Tibial nerve (tissue), 4 donors: ENCODE results near the gene CLEC16A. TPM values are rescaled to one million over a fixed set of nuclear protein-coding genes. Genes with fewer than 3 reads are reported as not detected.

Experiments
- DNase-seq, 2 donors: peaks; one replicate each; pipeline ENCODE4 v3.0.0-alpha.2; 2019; ENCODE audit warnings: low spot score in 2 of 2
- H3K27ac ChIP-seq, 4 donors: fragments of 200-600 bp; sonication (generic) in 3 of 4; one replicate each; pipeline ENCODE4 v1.5.1; 2017 to 2019; ENCODE audit warnings: mild to moderate bottlenecking in 1 of 4
- H3K27me3 ChIP-seq, 2 donors: fragments of 200-600 bp; sonication (generic) in 1 of 2; one replicate each; pipeline versions ENCODE4 v1.5.1 to v1.6.0; 2017 to 2019
- H3K36me3 ChIP-seq, 3 donors: fragments of 200-600 bp; sonication (generic); one replicate each; pipeline ENCODE4 v1.5.1; 2018 to 2019
- H3K4me1 ChIP-seq, 4 donors: fragments of 200-600 bp; sonication (generic) in 3 of 4; one replicate each; pipeline ENCODE4 v1.5.1; 2017 to 2019
- H3K4me3 ChIP-seq, 4 donors: fragments of 200-600 bp; sonication (generic) in 3 of 4; one replicate each; pipeline ENCODE4 v1.5.1; 2017 to 2019; ENCODE audit warnings: mild to moderate bottlenecking in 1 of 4, moderate library complexity in 1 of 4
- H3K9me3 ChIP-seq, 4 donors: fragments of 200-600 bp; sonication (generic) in 3 of 4; one replicate each; pipeline ENCODE4 v1.5.1; 2017 to 2019
- CTCF ChIP-seq, 5 experiments: fragments of 200-600 bp in 3 of 5; fragments of 450-650 bp in 2 of 5; sonication (generic) in 3 of 5; IDR thresholded peaks; one replicate each; pipeline ENCODE4 v1.5.1; 2016 to 2019; ENCODE audit warnings: antibody characterized with exemption in 5 of 5, mild to moderate bottlenecking in 3 of 5, moderate library complexity in 2 of 5
- EP300 ChIP-seq, 2 donors: sonication (generic); formaldehyde crosslinking; IDR thresholded peaks; one replicate each; pipeline ENCODE4 v1.6.1; 2017; ENCODE audit warnings: antibody characterized with exemption in 2 of 2, mild to moderate bottlenecking in 1 of 2
- POLR2A ChIP-seq, 2 donors: fragments of 450-650 bp; IDR thresholded peaks; one replicate each; pipeline ENCODE4 v1.6.1; 2017; ENCODE audit warnings: antibody characterized with exemption in 2 of 2, mild to moderate bottlenecking in 2 of 2, moderate library complexity in 2 of 2
- WGBS, 2 donors: methylation state at CpG; one replicate each; pipeline ENCODE4 v1.1.5; 2018; 5-methylcytosine and 5-hydroxymethylcytosine counted together
- total RNA-seq, 4 donors: library from RNA; depleted of rRNA; stranded (reverse); fragments of >200 nt; gene quantifications; one replicate each; pipeline ENCODE4 v1.1.0, GENCODE V29; 2016

Gene CLEC16A
- total RNA-seq, 4 donors from 2014 or later, result 37.4 to 70.2 (median 55.2) TPM

DNA sequence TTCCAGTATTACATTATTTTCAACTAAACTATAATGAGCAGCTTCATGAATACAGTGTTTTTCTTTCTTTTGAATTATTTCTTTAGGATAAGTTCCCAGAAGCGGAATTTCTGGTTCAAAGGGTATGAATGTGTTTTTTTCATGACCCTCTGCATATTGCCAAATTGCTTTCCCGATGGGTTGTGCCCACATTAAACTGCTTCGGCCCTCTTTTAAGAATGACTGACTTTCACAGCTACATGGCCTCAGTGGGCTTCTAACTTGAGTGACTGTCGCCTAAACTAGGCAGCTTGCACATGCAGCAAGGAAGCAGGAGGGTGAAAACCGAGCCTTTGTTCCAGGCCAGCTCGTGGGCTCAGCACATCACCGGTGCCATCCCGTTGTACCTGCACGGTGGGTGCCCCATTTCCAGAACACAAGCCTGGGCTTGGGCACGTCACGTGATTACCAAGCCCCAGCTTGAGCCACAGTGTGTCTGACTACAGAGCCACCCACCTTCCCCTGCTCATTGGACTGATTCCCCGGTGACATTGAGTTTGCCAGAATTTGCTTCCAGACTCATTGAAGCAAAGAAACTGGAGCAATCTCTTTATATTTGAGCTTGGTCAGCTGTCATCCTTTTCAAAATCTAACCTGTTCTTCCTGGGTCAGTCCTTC, 112.8 kb downstream of the CLEC16A start:
- Histone ChIP-seq H3K36me3 (peaks cover 0 to 55% (median 0%) of the 10 kb centered on the region in 3 donors), H3K4me3 (no peak overlapping the region), H3K9me3 (no peaks in the 10 kb centered on the region), H3K4me1 (peaks cover 0 to 28% (median 6%) of the 10 kb centered on the region in 4 donors), H3K27me3 (no peaks in the 10 kb centered on the region), H3K27ac (peak overlapping the region in 2 of 4 donors; percentile 37 to 57)
- no peak for TF ChIP-seq EP300 (IDR thresholded peaks at IDR 0.05)
- no peak for DNase-seq
- WGBS, 2 donors, result 61 to 64% methylated on average over 12 of the region's 12 CpGs

GRCh38 chr16:11057711-11058345, 113.5 kb downstream of the CLEC16A start:
- 80 to 84% methylated on average over 9 of the region's 9 CpGs for WGBS, 2 donors

GRCh38 chr16:11058832-11059231, 114.5 kb downstream of the CLEC16A start:
- H3K4me1 ChIP-seq, result peaks cover 0 to 28% (median 6%) of the 10 kb centered on the region in 4 donors
- H3K4me3 ChIP-seq, result no peak overlapping the region
- TF ChIP-seq POLR2A (IDR thresholded peaks at IDR 0.05) (no peak), EP300 (IDR thresholded peaks at IDR 0.05) (no peak), CTCF (IDR thresholded peaks at IDR 0.05) (no peak)
- no peak for DNase-seq
- H3K27ac ChIP-seq, result no peak overlapping the region
- WGBS, 2 donors, result 89 to 96% methylated on average over 5 of the region's 5 CpGs
- no peaks in the 10 kb centered on the region for H3K27me3 ChIP-seq
- H3K9me3 ChIP-seq, result no peaks in the 10 kb centered on the region
- H3K36me3 ChIP-seq, result peaks cover 0 to 49% (median 0%) of the 10 kb centered on the region in 3 donors

More at GRCh38 chr16:11057711-11058345, 113.5 kb downstream of the CLEC16A start:
- DNase-seq, result no peak
- no peaks in the 10 kb centered on the region for H3K27me3 ChIP-seq
- peak overlapping the region in 2 of 4 donors; percentile 25 to 37 for H3K27ac ChIP-seq
- H3K36me3 ChIP-seq, result peaks cover 0 to 52% (median 0%) of the 10 kb centered on the region in 3 donors
- TF ChIP-seq CTCF (IDR thresholded peaks at IDR 0.05), result no peak
- no peak for TF ChIP-seq POLR2A (IDR thresholded peaks at IDR 0.05)
- no peak for TF ChIP-seq EP300 (IDR thresholded peaks at IDR 0.05)
- peaks cover 0 to 28% (median 6%) of the 10 kb centered on the region in 4 donors for H3K4me1 ChIP-seq
- H3K4me3 ChIP-seq, result no peak overlapping the region
- no peaks in the 10 kb centered on the region for H3K9me3 ChIP-seq

DNA sequence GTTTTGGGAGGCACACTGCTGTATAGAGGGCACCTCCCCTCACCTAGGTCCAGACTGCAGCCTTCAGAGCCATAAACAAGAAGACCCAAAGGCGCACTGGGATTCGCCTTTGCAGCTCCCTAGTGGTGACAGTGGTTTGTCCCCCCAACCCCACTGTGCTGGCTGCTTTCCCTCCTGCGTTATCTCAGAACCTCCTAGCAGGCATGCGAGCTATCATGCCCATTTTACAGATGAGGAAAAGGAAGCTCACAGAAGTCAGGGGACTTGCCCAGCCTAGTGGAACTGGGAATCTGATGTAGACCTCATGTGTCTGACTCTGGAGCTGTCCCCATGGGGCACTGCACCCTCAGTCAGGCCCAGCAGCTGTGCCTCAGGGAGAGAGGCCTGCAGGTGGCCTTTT, 115.2 kb downstream of the CLEC16A start:
- TF ChIP-seq POLR2A (IDR thresholded peaks at IDR 0.05), result no peak
- no peak for TF ChIP-seq CTCF (IDR thresholded peaks at IDR 0.05)
- no peak for TF ChIP-seq EP300 (IDR thresholded peaks at IDR 0.05)
- no peak for DNase-seq
- H3K9me3 ChIP-seq, result no peaks in the 10 kb centered on the region
- no peak overlapping the region for H3K27ac ChIP-seq
- no peaks in the 10 kb centered on the region for H3K27me3 ChIP-seq
- 95 to 100% methylated on average over 4 of the region's 4 CpGs for WGBS, 2 donors
- peaks cover 0 to 48% (median 0%) of the 10 kb centered on the region in 3 donors for H3K36me3 ChIP-seq
- peaks cover 0 to 24% (median 6%) of the 10 kb centered on the region in 4 donors for H3K4me1 ChIP-seq
- H3K4me3 ChIP-seq, result no peak overlapping the region

DNA sequence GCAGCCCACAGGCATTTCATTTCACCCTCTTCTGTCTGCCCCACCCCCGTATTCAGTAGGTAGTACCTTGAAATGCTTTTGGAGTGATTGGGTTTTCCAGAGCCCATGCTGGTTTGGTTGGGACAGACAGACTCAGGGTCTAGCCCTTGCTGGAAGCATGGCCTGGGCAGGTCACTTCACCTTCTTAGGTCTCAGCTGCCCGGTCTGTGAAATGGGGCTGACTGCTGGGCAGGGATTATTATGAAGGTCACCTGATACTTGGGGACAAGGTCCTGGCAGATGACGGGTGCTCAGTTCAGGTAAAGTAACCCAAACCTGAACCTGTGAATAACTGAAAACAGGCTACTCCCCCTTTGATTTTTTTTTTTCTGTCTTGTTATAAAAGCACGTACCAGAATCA, 116.0 kb downstream of the CLEC16A start:
- Histone ChIP-seq H3K4me1 (peaks cover 0 to 22% (median 6%) of the 10 kb centered on the region in 4 donors), H3K27me3 (no peaks in the 10 kb centered on the region), H3K4me3 (no peak overlapping the region), H3K36me3 (peaks cover 0 to 55% (median 0%) of the 10 kb centered on the region in 3 donors), H3K27ac (no peak overlapping the region), H3K9me3 (no peaks in the 10 kb centered on the region)
- DNase-seq, result no peak
- 98 to 99% methylated on average over 4 of the region's 4 CpGs for WGBS, 2 donors
- TF ChIP-seq CTCF (IDR thresholded peaks at IDR 0.05) (no peak), EP300 (IDR thresholded peaks at IDR 0.05) (no peak), POLR2A (IDR thresholded peaks at IDR 0.05) (no peak)
